Measurements from ENCODE around the gene FOXO4. TPM values are rescaled to one million over a fixed set of nuclear protein-coding genes. Genes with fewer than 3 reads are reported as not detected.

The FOXO4 gene
- total and polyA plus RNA-seq, 10 of the 15 experiments (the other 5 are each of a cell fraction or from before 2014, with no cell fraction given) = 0.05 to 6.9 (median 2.3) TPM

DNA sequence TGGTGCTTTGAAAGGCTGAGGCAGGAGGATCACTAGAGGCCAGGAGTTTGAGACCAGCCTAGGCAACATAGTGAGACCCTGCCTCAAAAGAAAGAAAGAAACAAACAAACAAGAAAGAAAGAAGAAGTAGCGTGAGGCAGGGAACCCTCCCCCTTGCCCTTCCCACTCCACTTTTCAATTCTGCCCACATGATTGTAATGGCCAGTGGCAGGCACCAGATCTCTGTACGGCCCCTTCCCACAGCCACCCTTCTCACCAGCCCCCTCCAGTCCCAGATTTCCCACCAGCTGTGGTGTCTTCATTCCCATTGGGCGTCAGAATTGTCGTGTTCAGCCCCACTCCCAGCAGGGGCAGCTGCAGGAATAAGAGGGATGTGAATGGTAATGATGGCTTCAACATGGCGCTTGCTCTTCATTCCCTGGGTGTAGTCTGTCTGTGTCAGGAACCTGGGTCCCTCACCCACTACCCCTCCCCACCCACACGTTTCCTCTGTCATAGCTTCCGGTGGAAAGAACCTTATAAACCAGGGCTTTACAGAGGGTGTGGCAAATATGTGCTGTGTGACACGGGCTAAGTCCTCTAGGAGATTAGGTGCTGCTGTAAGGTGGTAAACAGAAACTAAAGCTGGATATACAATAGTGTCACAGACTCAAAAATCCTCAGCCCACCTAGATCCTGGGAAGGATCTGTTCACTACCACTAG, 15.6 kb downstream of the FOXO4 start, which contains the start of gene IL2RG (continued):
- TF ChIP-seq MXI1 (IDR thresholded peaks at IDR 0.05; ENCODE audit: low read depth, low read length) (peak; percentile 56; the same call in 1 of the 2 replicates), MTA2 (IDR thresholded peaks at IDR 0.05; ENCODE audit: low read depth) (0 out of 2 replicates have a peak, but pooled peaks have one; percentile 17), CREB1 (IDR thresholded peaks at IDR 0.05; ENCODE audit: low read depth) (peak; percentile 92), EP300 (IDR thresholded peaks at IDR 0.05; ENCODE audit: borderline replicate concordance in 1 of 2, control insufficient read depth in 1 of 2, low read depth in 2 of 2, low read length in 2 of 2) (peak in 1 of 2 experiments; percentile 62; a peak in 1 of 4 replicates), BHLHE40 (IDR thresholded peaks at IDR 0.05; ENCODE audit: borderline replicate concordance in 1 of 2, low read depth in 2 of 2, low read length in 1 of 2) (peak; percentile 70 to 76), WRNIP1 (IDR thresholded peaks at IDR 0.05; ENCODE audit: borderline replicate concordance, low read depth, low read length) (no peak; the same call in none of the 2 replicates), LARP7 (IDR thresholded peaks at IDR 0.05) (no peak)
- TF ChIP-seq, protein P1, sequence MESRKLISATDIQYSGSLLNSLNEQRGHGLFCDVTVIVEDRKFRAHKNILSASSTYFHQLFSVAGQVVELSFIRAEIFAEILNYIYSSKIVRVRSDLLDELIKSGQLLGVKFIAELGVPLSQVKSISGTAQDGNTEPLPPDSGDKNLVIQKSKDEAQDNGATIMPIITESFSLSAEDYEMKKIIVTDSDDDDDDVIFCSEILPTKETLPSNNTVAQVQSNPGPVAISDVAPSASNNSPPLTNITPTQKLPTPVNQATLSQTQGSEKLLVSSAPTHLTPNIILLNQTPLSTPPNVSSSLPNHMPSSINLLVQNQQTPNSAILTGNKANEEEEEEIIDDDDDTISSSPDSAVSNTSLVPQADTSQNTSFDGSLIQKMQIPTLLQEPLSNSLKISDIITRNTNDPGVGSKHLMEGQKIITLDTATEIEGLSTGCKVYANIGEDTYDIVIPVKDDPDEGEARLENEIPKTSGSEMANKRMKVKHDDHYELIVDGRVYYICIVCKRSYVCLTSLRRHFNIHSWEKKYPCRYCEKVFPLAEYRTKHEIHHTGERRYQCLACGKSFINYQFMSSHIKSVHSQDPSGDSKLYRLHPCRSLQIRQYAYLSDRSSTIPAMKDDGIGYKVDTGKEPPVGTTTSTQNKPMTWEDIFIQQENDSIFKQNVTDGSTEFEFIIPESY (IDR thresholded peaks at IDR 0.05) = no peak

All from GM12878 (cell line).